HepG2 (cell line): ENCODE data around the gene IL1A. TPM values are rescaled to one million over a fixed set of nuclear protein-coding genes. Genes with fewer than 3 reads are reported as not detected.

ENCODE experiments used
- ATF7-NPFF ChIP-seq: sonication (generic); formaldehyde crosslinking; IDR thresholded peaks from 2 replicates; pipeline ENCODE4 v1.8.1; 2023; ENCODE audit warnings: mild to moderate bottlenecking, low read depth, missing genetic modification reagents, moderate library complexity
- BRCA1 ChIP-seq: sonication (generic); formaldehyde crosslinking; IDR thresholded peaks from 2 replicates; pipeline ENCODE4 v1.4.0; 2020; ENCODE audit warnings: missing genetic modification reagents
- ETV6 ChIP-seq: sonication (generic); formaldehyde crosslinking; conservative IDR thresholded peaks from 2 replicates; pipeline ENCODE4 v1.4.0; 2020; ENCODE audit warnings: missing genetic modification reagents
- HOXA9 ChIP-seq: sonication (generic); formaldehyde crosslinking; IDR thresholded peaks from 2 replicates; pipeline ENCODE4 v1.8.1; 2022; ENCODE audit warnings: missing genetic modification reagents, mild to moderate bottlenecking, moderate library complexity, borderline replicate concordance
- IRX3 ChIP-seq: sonication (generic); formaldehyde crosslinking; IDR thresholded peaks from 2 replicates; pipeline ENCODE4 v1.8.1; 2023; ENCODE audit warnings: mild to moderate bottlenecking, low read depth, missing genetic modification reagents, borderline replicate concordance
- MAZ ChIP-seq, 2 experiments: sonication (generic) in 1 of 2; formaldehyde crosslinking in 1 of 2; IDR thresholded peaks; 2 replicates each; pipeline versions ENCODE4 v1.5.0 to v1.6.1; 2012 to 2020; ENCODE audit warnings: low read depth in 2 of 2, mild to moderate bottlenecking in 2 of 2, borderline replicate concordance in 1 of 2, improper control_type of control experiment in 1 of 2, low read length in 1 of 2, missing genetic modification reagents in 1 of 2, moderate library complexity in 1 of 2
- POLR2AphosphoS2 ChIP-seq: IDR thresholded peaks from 2 replicates; pipeline ENCODE4 v1.6.1; 2011; ENCODE audit warnings: low read depth, low read length, improper control_type of control experiment
- PRMT3 ChIP-seq: sonication (generic); formaldehyde crosslinking; IDR thresholded peaks from 2 replicates; pipeline ENCODE4 v1.8.1; 2022; ENCODE audit warnings: low read depth, mild to moderate bottlenecking, moderate library complexity, missing genetic modification reagents, borderline replicate concordance
- RFXANK ChIP-seq: IDR thresholded peaks from 2 replicates; pipeline ENCODE4 v1.6.1; 2016
- SAP130 ChIP-seq: IDR thresholded peaks from 2 replicates; pipeline ENCODE4 v1.6.1; 2016; ENCODE audit warnings: low read depth
- TBX2 ChIP-seq: sonication (generic); formaldehyde crosslinking; IDR thresholded peaks from 2 replicates; pipeline ENCODE4 v1.5.0; 2020; ENCODE audit warnings: missing genetic modification reagents, mild to moderate bottlenecking, borderline replicate concordance
- TCF12 ChIP-seq, 2 experiments: fragments of 450-650 bp in 1 of 2; sonication (generic) in 1 of 2; formaldehyde crosslinking in 1 of 2; IDR thresholded peaks; 2 replicates each; pipeline versions ENCODE4 v1.6.1 to v1.8.0; 2017 to 2022; ENCODE audit warnings: antibody characterized with exemption in 1 of 2, mild to moderate bottlenecking in 1 of 2, missing genetic modification reagents in 1 of 2, moderate library complexity in 1 of 2
- ZFP36L2 ChIP-seq: sonication (generic); formaldehyde crosslinking; IDR thresholded peaks from 2 replicates; pipeline ENCODE4 v1.4.0; 2020; ENCODE audit warnings: missing genetic modification reagents
- ZNF24 ChIP-seq: fragments of 450-650 bp; IDR thresholded peaks from 2 replicates; pipeline ENCODE4 v1.6.1; 2017; ENCODE audit warnings: antibody characterized with exemption, mild to moderate bottlenecking
- ZNF737 ChIP-seq: sonication (generic); formaldehyde crosslinking; IDR thresholded peaks from 2 replicates; pipeline ENCODE4 v1.5.0; 2020; ENCODE audit warnings: missing genetic modification reagents, mild to moderate bottlenecking, borderline replicate concordance
- polyA plus RNA-seq, 8 experiments: library from polyadenylated mRNA; depleted of rRNA in 3 of 8; stranded (reverse) in 7 of 8; unstranded in 1 of 8; fragments of >200 nt; fragmentation: Illumina TruSeq in 4 of 8; extraction: Trizol in 4 of 8; gene quantifications; 2 replicates each; pipeline versions ENCODE4 v1.2.1 to v1.2.3, GENCODE V29; 2011 to 2016; ENCODE audit warnings: low read depth in 4 of 8, missing spikeins in 1 of 8, mixed read lengths in 1 of 8; ENCODE audit not compliant: insufficient read depth in 1 of 8
- total RNA-seq, 5 experiments: library from RNA; depleted of rRNA; stranded (reverse); fragments of >200 nt; fragmentation: Illumina TruSeq; extraction: Trizol; gene quantifications; 2 replicates each; pipeline ENCODE4 v1.2.3, GENCODE V29; 2016; ENCODE audit warnings: low read depth in 1 of 5
- TF ChIP-seq, protein P1 (sequence below): sonication (generic); formaldehyde crosslinking; IDR thresholded peaks from 2 replicates; pipeline ENCODE4 v1.5.0; 2020; ENCODE audit warnings: mild to moderate bottlenecking, missing genetic modification reagents, moderate library complexity
- TF ChIP-seq, protein P2 (sequence below): sonication (generic); formaldehyde crosslinking; IDR thresholded peaks from 2 replicates; pipeline ENCODE4 v1.5.1; 2020; ENCODE audit warnings: missing genetic modification reagents, mild to moderate bottlenecking, borderline replicate concordance
- TF ChIP-seq, protein P3 (sequence below): sonication (generic); formaldehyde crosslinking; IDR thresholded peaks from 2 replicates; pipeline ENCODE4 v1.5.0; 2020; ENCODE audit warnings: missing genetic modification reagents
- TF ChIP-seq, protein P4 (sequence below): sonication (generic); formaldehyde crosslinking; IDR thresholded peaks from 2 replicates; pipeline ENCODE4 v1.4.0; 2020; ENCODE audit warnings: missing genetic modification reagents, borderline replicate concordance
- TF ChIP-seq, protein P5 (sequence below): sonication (generic); formaldehyde crosslinking; IDR thresholded peaks from 2 replicates; pipeline ENCODE4 v1.5.0; 2020; ENCODE audit warnings: mild to moderate bottlenecking, missing genetic modification reagents

The IL1A gene
- total and polyA plus RNA-seq, 2 of the 13 experiments (the other 11 are each of a cell fraction or from before 2014, with no cell fraction given): not detected

DNA sequence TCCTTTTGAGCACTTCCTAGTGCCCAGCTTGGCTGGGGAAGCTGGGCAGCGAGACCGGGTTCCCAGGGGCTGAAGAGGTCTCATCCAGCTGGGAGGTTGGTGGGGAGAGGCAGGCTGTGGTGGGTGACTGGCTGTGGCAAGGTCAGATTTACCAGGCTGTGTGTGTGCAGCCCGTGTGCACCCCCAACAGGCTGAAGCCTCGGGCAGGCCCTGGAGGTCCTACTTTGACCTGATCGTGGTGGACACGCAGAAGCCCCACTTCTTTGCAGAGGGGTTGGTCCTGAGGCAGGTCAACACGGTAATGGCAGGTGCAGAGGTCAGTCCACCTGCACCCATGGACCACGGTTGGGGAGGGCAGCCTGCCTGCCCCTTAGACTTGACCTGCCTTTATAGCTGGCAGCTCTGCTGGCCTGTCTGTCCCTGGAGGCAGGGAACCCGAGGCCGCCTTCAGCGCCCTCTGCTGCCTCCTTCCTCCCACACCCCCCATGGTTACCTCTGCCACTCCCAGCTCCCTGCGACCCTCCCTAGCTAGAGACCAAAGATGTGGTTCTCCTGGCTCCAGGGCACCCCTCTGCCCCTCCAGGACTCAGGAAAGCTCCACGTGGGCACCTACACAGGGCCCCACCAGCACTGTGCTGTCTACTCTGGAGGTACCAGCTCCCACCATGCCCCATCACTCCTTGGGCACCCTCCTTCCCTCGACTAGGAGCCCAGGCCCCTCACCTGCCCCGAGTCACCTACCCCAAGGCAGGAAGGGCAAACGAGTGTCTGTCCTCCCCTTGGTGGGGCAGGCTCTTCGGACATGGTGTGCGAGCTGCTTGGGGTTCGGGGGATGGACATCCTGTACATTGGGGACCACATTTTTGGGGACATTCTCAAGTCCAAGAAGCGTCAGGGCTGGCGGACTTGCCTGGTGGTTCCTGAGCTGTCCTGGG, 59.4 kb downstream of the IL1A start (continued):
- TF ChIP-seq, protein P1, sequence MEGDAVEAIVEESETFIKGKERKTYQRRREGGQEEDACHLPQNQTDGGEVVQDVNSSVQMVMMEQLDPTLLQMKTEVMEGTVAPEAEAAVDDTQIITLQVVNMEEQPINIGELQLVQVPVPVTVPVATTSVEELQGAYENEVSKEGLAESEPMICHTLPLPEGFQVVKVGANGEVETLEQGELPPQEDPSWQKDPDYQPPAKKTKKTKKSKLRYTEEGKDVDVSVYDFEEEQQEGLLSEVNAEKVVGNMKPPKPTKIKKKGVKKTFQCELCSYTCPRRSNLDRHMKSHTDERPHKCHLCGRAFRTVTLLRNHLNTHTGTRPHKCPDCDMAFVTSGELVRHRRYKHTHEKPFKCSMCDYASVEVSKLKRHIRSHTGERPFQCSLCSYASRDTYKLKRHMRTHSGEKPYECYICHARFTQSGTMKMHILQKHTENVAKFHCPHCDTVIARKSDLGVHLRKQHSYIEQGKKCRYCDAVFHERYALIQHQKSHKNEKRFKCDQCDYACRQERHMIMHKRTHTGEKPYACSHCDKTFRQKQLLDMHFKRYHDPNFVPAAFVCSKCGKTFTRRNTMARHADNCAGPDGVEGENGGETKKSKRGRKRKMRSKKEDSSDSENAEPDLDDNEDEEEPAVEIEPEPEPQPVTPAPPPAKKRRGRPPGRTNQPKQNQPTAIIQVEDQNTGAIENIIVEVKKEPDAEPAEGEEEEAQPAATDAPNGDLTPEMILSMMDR (CRISPR knock-in tag): peak; percentile 88
- TF ChIP-seq, protein P2, sequence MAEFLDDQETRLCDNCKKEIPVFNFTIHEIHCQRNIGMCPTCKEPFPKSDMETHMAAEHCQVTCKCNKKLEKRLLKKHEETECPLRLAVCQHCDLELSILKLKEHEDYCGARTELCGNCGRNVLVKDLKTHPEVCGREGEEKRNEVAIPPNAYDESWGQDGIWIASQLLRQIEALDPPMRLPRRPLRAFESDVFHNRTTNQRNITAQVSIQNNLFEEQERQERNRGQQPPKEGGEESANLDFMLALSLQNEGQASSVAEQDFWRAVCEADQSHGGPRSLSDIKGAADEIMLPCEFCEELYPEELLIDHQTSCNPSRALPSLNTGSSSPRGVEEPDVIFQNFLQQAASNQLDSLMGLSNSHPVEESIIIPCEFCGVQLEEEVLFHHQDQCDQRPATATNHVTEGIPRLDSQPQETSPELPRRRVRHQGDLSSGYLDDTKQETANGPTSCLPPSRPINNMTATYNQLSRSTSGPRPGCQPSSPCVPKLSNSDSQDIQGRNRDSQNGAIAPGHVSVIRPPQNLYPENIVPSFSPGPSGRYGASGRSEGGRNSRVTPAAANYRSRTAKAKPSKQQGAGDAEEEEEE (CRISPR knock-in tag): no peak
- TF ChIP-seq PRMT3 (CRISPR knock-in tag): no peak
- no peak for TF ChIP-seq TCF12 (IDR thresholded peaks at IDR 0.05)
- no peak for TF ChIP-seq TCF12 (CRISPR knock-in tag; IDR thresholded peaks at IDR 0.05)
- TF ChIP-seq SAP130 (CRISPR knock-in tag): peak; percentile 44; the same call in 1 of the 2 replicates
- TF ChIP-seq ZFP36L2 (CRISPR knock-in tag): no peak
- peak; percentile 63; the same call in 1 of the 2 replicates for TF ChIP-seq TBX2 (CRISPR knock-in tag)
- TF ChIP-seq POLR2AphosphoS2: no peak
- no peak for TF ChIP-seq ZNF24
- TF ChIP-seq, protein P3, sequence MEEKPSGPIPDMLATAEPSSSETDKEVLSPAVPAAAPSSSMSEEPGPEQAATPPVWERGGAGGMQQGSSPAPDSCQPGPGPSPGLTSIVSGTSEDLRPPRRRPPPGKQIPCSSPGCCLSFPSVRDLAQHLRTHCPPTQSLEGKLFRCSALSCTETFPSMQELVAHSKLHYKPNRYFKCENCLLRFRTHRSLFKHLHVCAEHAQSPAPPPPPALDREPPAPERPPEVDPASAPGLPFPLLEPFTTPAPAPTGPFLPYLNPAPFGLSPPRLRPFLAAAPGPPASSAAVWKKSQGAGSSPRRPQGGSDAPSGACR (CRISPR knock-in tag): no peak
- TF ChIP-seq ETV6 (CRISPR knock-in tag): no peak
- TF ChIP-seq, protein P4, sequence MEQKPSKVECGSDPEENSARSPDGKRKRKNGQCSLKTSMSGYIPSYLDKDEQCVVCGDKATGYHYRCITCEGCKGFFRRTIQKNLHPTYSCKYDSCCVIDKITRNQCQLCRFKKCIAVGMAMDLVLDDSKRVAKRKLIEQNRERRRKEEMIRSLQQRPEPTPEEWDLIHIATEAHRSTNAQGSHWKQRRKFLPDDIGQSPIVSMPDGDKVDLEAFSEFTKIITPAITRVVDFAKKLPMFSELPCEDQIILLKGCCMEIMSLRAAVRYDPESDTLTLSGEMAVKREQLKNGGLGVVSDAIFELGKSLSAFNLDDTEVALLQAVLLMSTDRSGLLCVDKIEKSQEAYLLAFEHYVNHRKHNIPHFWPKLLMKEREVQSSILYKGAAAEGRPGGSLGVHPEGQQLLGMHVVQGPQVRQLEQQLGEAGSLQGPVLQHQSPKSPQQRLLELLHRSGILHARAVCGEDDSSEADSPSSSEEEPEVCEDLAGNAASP (CRISPR knock-in tag): no peak
- no peak for TF ChIP-seq HOXA9 (CRISPR knock-in tag)
- no peak for TF ChIP-seq ZNF737 (CRISPR knock-in tag)
- TF ChIP-seq MAZ (IDR thresholded peaks at IDR 0.05; ENCODE audit: borderline replicate concordance, low read depth, low read length): no peak
- peak; percentile 80 for TF ChIP-seq MAZ (CRISPR knock-in tag; IDR thresholded peaks at IDR 0.05; ENCODE audit: low read depth)
- TF ChIP-seq IRX3 (CRISPR knock-in tag): no peak
- TF ChIP-seq ATF7-NPFF: no peak; the same call in 1 of the 2 replicates
- TF ChIP-seq RFXANK (CRISPR knock-in tag): no peak
- TF ChIP-seq BRCA1: no peak
- TF ChIP-seq, protein P5, sequence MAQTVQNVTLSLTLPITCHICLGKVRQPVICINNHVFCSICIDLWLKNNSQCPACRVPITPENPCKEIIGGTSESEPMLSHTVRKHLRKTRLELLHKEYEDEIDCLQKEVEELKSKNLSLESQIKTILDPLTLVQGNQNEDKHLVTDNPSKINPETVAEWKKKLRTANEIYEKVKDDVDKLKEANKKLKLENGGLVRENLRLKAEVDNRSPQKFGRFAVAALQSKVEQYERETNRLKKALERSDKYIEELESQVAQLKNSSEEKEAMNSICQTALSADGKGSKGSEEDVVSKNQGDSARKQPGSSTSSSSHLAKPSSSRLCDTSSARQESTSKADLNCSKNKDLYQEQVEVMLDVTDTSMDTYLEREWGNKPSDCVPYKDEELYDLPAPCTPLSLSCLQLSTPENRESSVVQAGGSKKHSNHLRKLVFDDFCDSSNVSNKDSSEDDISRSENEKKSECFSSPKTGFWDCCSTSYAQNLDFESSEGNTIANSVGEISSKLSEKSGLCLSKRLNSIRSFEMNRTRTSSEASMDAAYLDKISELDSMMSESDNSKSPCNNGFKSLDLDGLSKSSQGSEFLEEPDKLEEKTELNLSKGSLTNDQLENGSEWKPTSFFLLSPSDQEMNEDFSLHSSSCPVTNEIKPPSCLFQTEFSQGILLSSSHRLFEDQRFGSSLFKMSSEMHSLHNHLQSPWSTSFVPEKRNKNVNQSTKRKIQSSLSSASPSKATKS (CRISPR knock-in tag): no peak
